Glutamatergic neuron (in vitro differentiated cells): ENCODE measurements around the gene RTKN2. TPM values are rescaled to one million over a fixed set of nuclear protein-coding genes. Genes with fewer than 3 reads are reported as not detected.

ENCODE experiments used
- DNase-seq: peaks from one replicate; pipeline ENCODE4 v3.0.0; 2022
- H3K27ac Mint-ChIP-seq: one replicate; pipeline ENCODE4 v1.8.0; 2020; ENCODE audit warnings: mild to moderate bottlenecking, mixed read lengths, inconsistent platforms; ENCODE audit not compliant: unreplicated experiment
- H3K27me3 Mint-ChIP-seq: one replicate; pipeline ENCODE4 v1.8.0; 2020; ENCODE audit warnings: mild to moderate bottlenecking, moderate library complexity, mixed read lengths, inconsistent platforms; ENCODE audit not compliant: unreplicated experiment
- H3K36me3 Mint-ChIP-seq: one replicate; pipeline ENCODE4 v1.8.0; 2020; ENCODE audit warnings: mild to moderate bottlenecking, mixed read lengths, inconsistent platforms; ENCODE audit not compliant: unreplicated experiment
- H3K4me1 Mint-ChIP-seq: one replicate; pipeline ENCODE4 v1.8.0; 2020; ENCODE audit warnings: mild to moderate bottlenecking, low read depth, mixed read lengths, inconsistent platforms; ENCODE audit not compliant: unreplicated experiment
- H3K4me3 Mint-ChIP-seq: one replicate; pipeline ENCODE4 v1.8.0; 2020; ENCODE audit warnings: mild to moderate bottlenecking, mixed read lengths, inconsistent platforms; ENCODE audit not compliant: unreplicated experiment
- H3K9me3 Mint-ChIP-seq: one replicate; pipeline ENCODE4 v1.8.0; 2020; ENCODE audit warnings: mild to moderate bottlenecking, moderate library complexity, mixed read lengths, inconsistent platforms; ENCODE audit not compliant: unreplicated experiment
- CTCF ChIP-seq: fragments of 200-600 bp; sonication (generic); IDR thresholded peaks from one replicate; pipeline ENCODE4 v1.5.0; 2021; ENCODE audit not compliant: partially characterized antibody, unreplicated experiment
- total RNA-seq: library from RNA; stranded (reverse); fragmentation: NEBNext Ultra II Directional; extraction: Animal tissue kit (Norgen Biotek cat#: 25700); gene quantifications from one replicate; pipeline ENCODE4 v1.2.1, GENCODE V29; 2021; ENCODE audit not compliant: unreplicated experiment

The RTKN2 gene
- total RNA-seq, 1 donor from 2014 or later, result 3.2 TPM

DNA sequence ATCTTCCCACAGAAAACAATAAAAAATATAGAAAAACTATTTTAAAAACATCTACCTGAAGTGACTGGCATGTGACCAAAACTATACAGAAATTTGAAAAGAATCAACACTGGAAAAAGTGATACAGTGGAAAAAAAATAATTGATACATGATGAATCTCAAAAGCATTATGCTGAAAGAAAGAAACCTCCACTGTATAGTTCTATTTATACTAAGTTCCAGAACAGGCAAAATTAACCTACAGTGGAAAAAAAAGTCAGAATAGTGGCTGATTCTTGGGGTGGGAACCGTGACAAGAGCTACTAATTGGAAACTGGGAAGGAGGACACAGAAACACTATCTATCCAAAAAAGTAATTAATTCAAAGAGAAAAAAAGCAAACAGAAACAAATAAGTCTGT is 14.9 kb downstream of the RTKN2 start:
- no peak for TF ChIP-seq CTCF
- H3K4me1 Mint-ChIP-seq, result peaks cover 5% of the 10 kb centered on the region
- H3K36me3 Mint-ChIP-seq, result no peaks in the 10 kb centered on the region
- DNase-seq, result no peak
- no peaks in the 10 kb centered on the region for H3K9me3 Mint-ChIP-seq
- no peak overlapping the region for H3K27ac Mint-ChIP-seq
- H3K4me3 Mint-ChIP-seq, result no peak overlapping the region
- no peaks in the 10 kb centered on the region for H3K27me3 Mint-ChIP-seq

DNA sequence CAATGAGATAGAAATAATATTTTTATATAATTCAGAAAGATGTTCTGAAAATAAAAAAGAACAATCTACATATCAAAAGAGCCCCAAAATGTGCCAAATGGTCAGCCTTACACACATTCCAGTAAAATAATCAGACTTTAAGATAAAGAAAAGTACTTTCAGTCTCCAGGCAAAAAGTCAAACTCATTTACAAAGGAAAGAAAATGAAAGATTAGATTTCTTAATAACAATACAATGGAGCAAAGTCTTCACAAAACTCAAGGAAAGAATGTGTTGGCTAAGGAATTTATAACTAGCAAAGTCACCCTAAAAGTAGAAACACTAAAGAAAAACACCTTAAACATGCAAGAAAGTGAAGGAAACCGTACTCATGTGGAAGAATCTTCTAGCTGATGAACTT is 16.6 kb downstream of the RTKN2 start:
- Mint-ChIP-seq H3K9me3 (no peaks in the 10 kb centered on the region), H3K27ac (no peak overlapping the region), H3K4me1 (peaks cover 6% of the 10 kb centered on the region), H3K36me3 (no peaks in the 10 kb centered on the region), H3K27me3 (no peaks in the 10 kb centered on the region), H3K4me3 (no peak overlapping the region)
- no peak for TF ChIP-seq CTCF
- DNase-seq, result no peak

DNA sequence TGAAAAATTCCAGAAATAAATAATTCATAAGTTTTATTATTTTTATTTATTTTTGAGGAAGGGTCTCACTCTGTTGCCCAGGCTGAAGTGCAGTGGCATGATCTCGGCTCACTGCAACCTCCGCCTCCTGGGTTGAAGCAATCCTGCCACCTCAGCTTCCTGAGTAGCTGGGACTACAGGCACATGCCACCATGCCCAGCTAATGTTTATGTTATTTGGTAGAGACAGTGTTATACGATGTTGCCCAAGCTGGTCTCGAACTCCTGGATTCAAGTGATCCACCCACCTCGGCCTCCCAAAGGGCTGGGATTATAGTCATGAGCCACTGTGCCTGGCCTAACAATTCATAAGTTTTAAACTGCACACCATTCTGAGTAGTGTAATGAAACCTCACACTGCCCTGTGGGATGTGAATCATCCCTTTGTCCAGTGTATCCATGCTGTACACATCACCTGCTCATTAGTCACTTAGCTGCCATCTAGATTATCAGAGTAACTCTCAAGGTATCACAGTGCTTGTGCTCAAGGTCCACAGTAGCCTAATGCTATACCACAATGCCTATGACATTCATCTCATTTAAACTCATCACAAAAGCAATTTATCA is 17.9 kb downstream of the RTKN2 start:
- H3K4me1 Mint-ChIP-seq, result peaks cover 6% of the 10 kb centered on the region
- no peaks in the 10 kb centered on the region for H3K9me3 Mint-ChIP-seq
- H3K27ac Mint-ChIP-seq, result no peak overlapping the region
- H3K27me3 Mint-ChIP-seq, result no peaks in the 10 kb centered on the region
- DNase-seq, result no peak
- no peaks in the 10 kb centered on the region for H3K36me3 Mint-ChIP-seq
- no peak for TF ChIP-seq CTCF
- no peak overlapping the region for H3K4me3 Mint-ChIP-seq

GRCh38 chr10:62249957-62250356 is 18.7 kb downstream of the RTKN2 start:
- no peak overlapping the region for H3K4me3 Mint-ChIP-seq
- H3K27ac Mint-ChIP-seq, result no peak overlapping the region
- H3K4me1 Mint-ChIP-seq, result peaks cover 6% of the 10 kb centered on the region
- H3K9me3 Mint-ChIP-seq, result no peaks in the 10 kb centered on the region
- no peaks in the 10 kb centered on the region for H3K27me3 Mint-ChIP-seq
- no peaks in the 10 kb centered on the region for H3K36me3 Mint-ChIP-seq
- TF ChIP-seq CTCF, result no peak
- DNase-seq, result no peak

DNA sequence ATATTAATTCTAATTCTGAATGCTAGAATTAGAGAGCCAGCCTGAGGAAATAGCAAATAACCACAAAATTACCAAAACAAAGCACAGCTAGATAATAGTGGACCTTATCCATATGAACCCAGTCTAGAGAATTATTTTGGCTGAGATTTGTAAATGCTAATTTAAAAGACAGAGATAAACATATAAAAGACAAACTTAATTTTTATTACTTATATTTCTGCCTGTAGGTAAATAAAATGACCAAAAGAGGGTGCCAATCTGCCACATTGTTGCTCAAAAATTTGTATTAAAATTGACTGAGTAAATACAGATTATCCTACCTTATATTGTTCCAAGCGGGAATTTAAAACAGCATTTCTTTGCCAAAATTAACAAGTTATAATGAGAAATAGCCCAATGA is 20.2 kb downstream of the RTKN2 start:
- no peak for DNase-seq
- H3K36me3 Mint-ChIP-seq, result no peaks in the 10 kb centered on the region
- no peak overlapping the region for H3K27ac Mint-ChIP-seq
- no peaks in the 10 kb centered on the region for H3K9me3 Mint-ChIP-seq
- H3K4me3 Mint-ChIP-seq, result no peak overlapping the region
- peak; percentile 29 for TF ChIP-seq CTCF
- no peaks in the 10 kb centered on the region for H3K27me3 Mint-ChIP-seq
- peaks cover 6% of the 10 kb centered on the region for H3K4me1 Mint-ChIP-seq
